ENCODE results near the gene DISC1. TPM values are rescaled to one million over a fixed set of nuclear protein-coding genes. Genes with fewer than 3 reads are reported as not detected.

DISC1 gene
- total RNA-seq, 1 donor from 2014 or later: 12.5 TPM

DNA sequence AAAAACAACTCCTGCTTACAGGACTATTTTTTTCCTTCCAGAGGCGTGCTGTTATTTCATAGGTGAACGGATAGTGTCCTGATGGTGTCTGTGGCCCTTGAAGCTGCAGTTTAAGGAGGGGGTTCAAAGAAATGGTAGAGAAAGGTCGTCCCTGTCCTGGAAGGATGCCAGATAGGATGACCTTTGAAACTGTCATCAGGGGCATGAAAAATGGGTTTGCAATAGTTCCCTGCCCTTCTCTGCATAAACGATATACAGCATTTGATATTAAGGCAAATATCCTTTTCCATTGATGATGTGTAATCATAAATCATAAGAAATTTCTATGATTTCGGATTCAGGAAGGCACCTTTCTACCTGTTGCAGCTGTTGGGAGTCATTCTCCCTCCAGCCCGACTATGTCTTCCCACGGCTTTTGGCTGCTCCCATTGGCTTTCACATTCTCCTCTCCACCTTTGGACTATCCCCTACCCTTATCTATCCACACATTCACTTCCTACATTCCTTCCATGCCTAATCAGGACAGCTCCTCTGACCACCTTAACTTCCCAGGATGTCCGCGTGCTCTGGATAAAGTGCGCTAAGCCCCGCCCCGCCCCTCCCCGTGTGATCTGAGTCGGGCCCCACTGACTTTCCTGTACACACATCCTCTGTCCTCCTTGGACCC is 209.8 kb downstream of the DISC1 start:
- Histone ChIP-seq H3K9ac (ENCODE audit: low read depth in 1 of 3, low read length in 3 of 3) (no peak overlapping the region), H3K27me3 (ENCODE audit: control insufficient read depth in 3 of 3, insufficient read depth in 3 of 3, low read length in 3 of 3) (no peaks in the 10 kb centered on the region), H3K4me1 (ENCODE audit: control insufficient read depth in 3 of 3, insufficient read depth in 3 of 3, low read length in 3 of 3) (no peaks in the 10 kb centered on the region), H3K27ac (ENCODE audit: low read depth, low read length) (no peak overlapping the region), H3K9me3 (ENCODE audit: control insufficient read depth in 3 of 3, low read length in 3 of 3) (no peaks in the 10 kb centered on the region), H3K36me3 (ENCODE audit: control insufficient read depth in 3 of 3, insufficient read depth in 3 of 3, low read length in 3 of 3) (no peaks in the 10 kb centered on the region), H3K4me3 (ENCODE audit: low read length in 3 of 3) (no peak overlapping the region)

DNA sequence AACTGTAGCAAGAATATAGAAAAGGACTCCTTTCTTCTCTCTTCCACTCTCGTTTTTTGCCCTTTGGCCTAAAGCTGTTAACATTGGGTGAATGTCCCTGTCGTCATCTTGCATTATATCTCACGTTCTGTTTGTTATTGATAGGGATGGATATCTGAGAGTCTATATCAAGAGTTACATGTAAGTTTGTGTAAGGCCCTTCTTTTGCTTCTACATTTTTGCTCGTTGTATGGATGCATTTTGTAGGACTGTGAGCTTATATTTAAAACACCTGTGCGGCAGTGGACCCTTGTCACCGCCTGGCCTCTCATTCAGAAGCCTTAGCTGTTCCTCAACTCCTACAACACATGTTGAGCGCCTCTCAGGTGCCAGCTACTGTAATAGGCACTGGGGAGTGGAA is 211.9 kb downstream of the DISC1 start:
- H3K4me1 ChIP-seq (ENCODE audit: control insufficient read depth in 3 of 3, insufficient read depth in 3 of 3, low read length in 3 of 3): no peaks in the 10 kb centered on the region
- H3K36me3 ChIP-seq (ENCODE audit: control insufficient read depth in 3 of 3, insufficient read depth in 3 of 3, low read length in 3 of 3): no peaks in the 10 kb centered on the region
- no peak overlapping the region for H3K9ac ChIP-seq (ENCODE audit: low read depth in 1 of 3, low read length in 3 of 3)
- H3K27me3 ChIP-seq (ENCODE audit: control insufficient read depth in 3 of 3, insufficient read depth in 3 of 3, low read length in 3 of 3): no peaks in the 10 kb centered on the region
- H3K9me3 ChIP-seq (ENCODE audit: control insufficient read depth in 3 of 3, low read length in 3 of 3): no peaks in the 10 kb centered on the region
- no peak overlapping the region for H3K27ac ChIP-seq (ENCODE audit: low read depth, low read length)
- H3K4me3 ChIP-seq (ENCODE audit: low read length in 3 of 3): no peak overlapping the region

DNA sequence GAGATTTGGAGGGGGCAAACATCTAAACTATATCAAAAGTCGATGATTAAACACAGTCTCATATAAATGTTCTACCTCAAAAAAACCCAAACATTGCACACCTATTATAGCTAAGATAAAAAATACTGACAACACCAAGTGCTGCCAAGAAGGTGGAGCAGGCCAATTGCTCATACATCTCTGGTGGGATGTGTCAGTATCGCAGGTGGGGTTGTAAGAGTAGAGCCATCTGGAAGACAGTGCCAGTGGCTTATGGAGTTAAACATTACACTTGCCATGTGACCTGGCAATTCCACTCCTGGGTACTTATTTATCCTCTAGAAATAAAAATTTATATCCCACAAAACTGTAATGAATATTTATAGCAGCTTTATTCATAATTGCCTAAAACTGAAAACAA is 213.4 kb downstream of the DISC1 start:
- no peaks in the 10 kb centered on the region for H3K9me3 ChIP-seq (ENCODE audit: control insufficient read depth in 3 of 3, low read length in 3 of 3)
- no peak overlapping the region for H3K9ac ChIP-seq (ENCODE audit: low read depth in 1 of 3, low read length in 3 of 3)
- no peaks in the 10 kb centered on the region for H3K27me3 ChIP-seq (ENCODE audit: control insufficient read depth in 3 of 3, insufficient read depth in 3 of 3, low read length in 3 of 3)
- no peaks in the 10 kb centered on the region for H3K4me1 ChIP-seq (ENCODE audit: control insufficient read depth in 3 of 3, insufficient read depth in 3 of 3, low read length in 3 of 3)
- no peak overlapping the region for H3K27ac ChIP-seq (ENCODE audit: low read depth, low read length)
- H3K4me3 ChIP-seq (ENCODE audit: low read length in 3 of 3): no peak overlapping the region
- no peaks in the 10 kb centered on the region for H3K36me3 ChIP-seq (ENCODE audit: control insufficient read depth in 3 of 3, insufficient read depth in 3 of 3, low read length in 3 of 3)

DNA sequence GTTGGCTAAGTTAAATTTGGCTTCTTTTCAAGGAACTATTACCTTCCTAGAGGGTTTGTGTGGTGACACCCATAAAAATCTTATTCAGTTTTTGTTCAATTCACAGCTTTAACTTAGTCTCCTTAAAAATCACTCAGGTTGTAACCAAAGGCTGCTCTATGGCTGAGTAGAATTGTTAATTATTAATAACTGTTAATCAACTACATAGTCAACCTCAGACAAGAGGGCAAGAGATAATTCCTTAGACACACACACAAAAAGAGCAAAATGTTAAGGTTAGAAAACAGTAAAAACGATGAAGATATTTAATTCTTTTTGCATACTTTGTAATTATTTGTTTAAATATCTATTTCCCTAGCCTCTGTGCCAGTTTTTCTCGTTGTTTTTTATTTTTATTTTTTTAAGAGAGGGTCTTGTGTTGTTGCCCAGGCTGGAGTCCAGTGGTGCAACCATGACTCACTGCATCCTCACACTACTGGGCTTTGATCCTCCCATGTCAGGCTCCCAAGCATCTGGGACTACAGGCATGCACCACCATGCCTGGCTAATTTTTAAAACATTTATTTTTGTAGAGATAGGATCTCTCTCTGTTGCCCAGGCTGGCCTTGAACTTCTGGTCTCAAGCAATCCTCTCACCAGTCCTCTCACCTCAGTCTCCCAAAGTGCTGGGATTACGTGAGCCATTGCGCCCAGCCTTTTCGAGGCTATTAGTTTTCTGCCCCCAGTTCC is 215.2 kb downstream of the DISC1 start:
- no peaks in the 10 kb centered on the region for H3K9me3 ChIP-seq (ENCODE audit: control insufficient read depth in 3 of 3, low read length in 3 of 3)
- H3K27me3 ChIP-seq (ENCODE audit: control insufficient read depth in 3 of 3, insufficient read depth in 3 of 3, low read length in 3 of 3): peaks cover 0 to 5% (median 0%) of the 10 kb centered on the region in 3 donors
- H3K27ac ChIP-seq (ENCODE audit: low read depth, low read length): no peak overlapping the region
- H3K9ac ChIP-seq (ENCODE audit: low read depth in 1 of 3, low read length in 3 of 3): no peak overlapping the region
- no peak overlapping the region for H3K4me3 ChIP-seq (ENCODE audit: low read length in 3 of 3)
- peaks cover 0 to 5% (median 0%) of the 10 kb centered on the region in 3 donors for H3K4me1 ChIP-seq (ENCODE audit: control insufficient read depth in 3 of 3, insufficient read depth in 3 of 3, low read length in 3 of 3)
- no peaks in the 10 kb centered on the region for H3K36me3 ChIP-seq (ENCODE audit: control insufficient read depth in 3 of 3, insufficient read depth in 3 of 3, low read length in 3 of 3)

DNA sequence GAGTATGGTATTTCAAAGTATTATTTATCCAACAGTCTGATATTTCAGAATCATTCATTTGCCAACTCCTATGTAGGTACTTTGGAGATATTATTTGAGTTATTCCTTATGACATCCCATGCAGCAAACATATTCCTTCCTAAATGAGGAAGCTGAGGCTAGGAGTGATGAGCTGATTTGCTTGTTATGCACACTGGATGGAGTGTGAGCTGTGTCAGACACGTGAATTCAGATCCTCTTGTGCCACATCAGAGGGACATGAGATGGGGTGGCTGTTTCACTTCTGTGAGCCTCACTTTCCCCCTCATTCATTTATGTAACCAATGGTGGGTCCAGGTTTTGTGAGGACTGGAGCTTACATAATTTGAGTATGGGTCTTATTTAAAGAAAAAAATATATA is 215.9 kb downstream of the DISC1 start:
- Histone ChIP-seq H3K9me3 (ENCODE audit: control insufficient read depth in 3 of 3, low read length in 3 of 3) (no peaks in the 10 kb centered on the region), H3K4me1 (ENCODE audit: control insufficient read depth in 3 of 3, insufficient read depth in 3 of 3, low read length in 3 of 3) (peaks cover 0 to 5% (median 0%) of the 10 kb centered on the region in 3 donors), H3K9ac (ENCODE audit: low read depth in 1 of 3, low read length in 3 of 3) (no peak overlapping the region), H3K4me3 (ENCODE audit: low read length in 3 of 3) (no peak overlapping the region), H3K27ac (ENCODE audit: low read depth, low read length) (no peak overlapping the region), H3K36me3 (ENCODE audit: control insufficient read depth in 3 of 3, insufficient read depth in 3 of 3, low read length in 3 of 3) (no peaks in the 10 kb centered on the region), H3K27me3 (ENCODE audit: control insufficient read depth in 3 of 3, insufficient read depth in 3 of 3, low read length in 3 of 3) (peaks cover 0 to 5% (median 0%) of the 10 kb centered on the region in 3 donors)

DNA sequence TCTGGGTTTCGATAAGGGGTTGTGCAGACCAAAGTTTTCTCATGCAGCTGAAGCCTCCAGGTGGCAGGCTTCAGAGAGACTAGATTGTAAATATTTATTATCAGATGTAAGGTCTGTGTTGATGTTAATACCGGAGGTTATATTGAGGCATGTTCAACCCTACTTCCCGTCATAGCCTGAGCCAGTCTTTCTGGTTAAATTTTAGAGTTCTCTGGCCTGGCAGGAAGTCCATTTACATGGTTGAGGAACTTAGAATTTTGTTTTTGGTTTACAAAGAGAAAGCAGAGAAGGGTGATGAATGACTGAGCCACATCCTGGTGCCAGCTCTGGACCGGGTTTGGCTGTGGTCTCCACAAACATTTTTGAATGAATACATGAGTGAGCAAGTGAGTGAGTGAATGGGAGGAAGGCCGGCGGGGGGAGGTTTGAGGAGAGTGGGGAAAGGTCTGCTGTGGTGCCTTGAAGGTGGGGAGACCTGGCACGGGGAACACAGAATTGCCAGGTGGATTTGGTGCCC is 218.5 kb downstream of the DISC1 start:
- Histone ChIP-seq H3K27ac (ENCODE audit: low read depth, low read length) (no peak overlapping the region), H3K4me3 (ENCODE audit: low read length in 3 of 3) (no peak overlapping the region), H3K9me3 (ENCODE audit: control insufficient read depth in 3 of 3, low read length in 3 of 3) (no peaks in the 10 kb centered on the region), H3K9ac (ENCODE audit: low read depth in 1 of 3, low read length in 3 of 3) (no peak overlapping the region), H3K27me3 (ENCODE audit: control insufficient read depth in 3 of 3, insufficient read depth in 3 of 3, low read length in 3 of 3) (peaks cover 0 to 5% (median 0%) of the 10 kb centered on the region in 3 donors), H3K36me3 (ENCODE audit: control insufficient read depth in 3 of 3, insufficient read depth in 3 of 3, low read length in 3 of 3) (no peaks in the 10 kb centered on the region), H3K4me1 (ENCODE audit: control insufficient read depth in 3 of 3, insufficient read depth in 3 of 3, low read length in 3 of 3) (peaks cover 0 to 5% (median 0%) of the 10 kb centered on the region in 3 donors)

DNA sequence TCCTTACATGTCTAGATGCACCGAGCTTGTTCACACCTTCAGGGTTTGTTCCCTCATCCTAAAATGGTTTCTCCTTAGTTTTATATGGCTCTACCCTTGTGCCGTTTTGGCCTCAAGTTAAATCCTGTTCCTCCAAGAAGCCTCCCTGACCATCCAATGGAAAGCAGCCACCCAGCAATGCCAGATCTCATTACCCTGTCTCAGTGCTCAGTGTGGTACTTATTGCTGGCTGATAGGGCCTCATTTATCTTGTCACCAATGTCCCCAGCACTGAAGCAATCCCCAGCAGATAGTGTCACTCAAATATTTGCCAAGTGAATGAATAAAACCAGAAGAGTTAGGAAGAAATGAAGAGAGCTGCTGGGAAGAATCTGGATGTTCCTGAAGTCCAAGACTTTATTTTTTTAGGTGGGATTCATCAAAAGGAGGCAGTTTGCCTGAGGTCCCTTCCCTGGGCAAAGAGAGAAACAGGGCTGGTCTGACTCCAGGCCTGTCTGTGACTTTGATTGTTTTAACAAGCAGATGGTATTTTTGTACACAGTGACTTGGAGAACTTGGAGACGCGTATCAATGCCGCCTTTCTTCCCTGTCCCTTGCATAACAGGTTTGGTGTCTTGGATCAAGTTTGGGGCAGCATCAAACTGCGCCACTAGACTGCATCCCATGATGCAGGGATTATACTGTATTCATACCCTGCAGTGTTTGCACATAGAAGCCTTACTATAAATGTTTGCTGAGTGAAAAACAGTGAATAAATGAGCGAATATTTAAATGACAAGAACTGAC is 221.2 kb downstream of the DISC1 start:
- Histone ChIP-seq H3K27ac (ENCODE audit: low read depth, low read length) (no peak overlapping the region), H3K4me3 (ENCODE audit: low read length in 3 of 3) (no peak overlapping the region), H3K27me3 (ENCODE audit: control insufficient read depth in 3 of 3, insufficient read depth in 3 of 3, low read length in 3 of 3) (peaks cover 0 to 5% (median 0%) of the 10 kb centered on the region in 3 donors), H3K4me1 (ENCODE audit: control insufficient read depth in 3 of 3, insufficient read depth in 3 of 3, low read length in 3 of 3) (peaks cover 0 to 5% (median 0%) of the 10 kb centered on the region in 3 donors), H3K36me3 (ENCODE audit: control insufficient read depth in 3 of 3, insufficient read depth in 3 of 3, low read length in 3 of 3) (no peaks in the 10 kb centered on the region), H3K9ac (ENCODE audit: low read depth in 1 of 3, low read length in 3 of 3) (no peak overlapping the region), H3K9me3 (ENCODE audit: control insufficient read depth in 3 of 3, low read length in 3 of 3) (no peaks in the 10 kb centered on the region)

DNA sequence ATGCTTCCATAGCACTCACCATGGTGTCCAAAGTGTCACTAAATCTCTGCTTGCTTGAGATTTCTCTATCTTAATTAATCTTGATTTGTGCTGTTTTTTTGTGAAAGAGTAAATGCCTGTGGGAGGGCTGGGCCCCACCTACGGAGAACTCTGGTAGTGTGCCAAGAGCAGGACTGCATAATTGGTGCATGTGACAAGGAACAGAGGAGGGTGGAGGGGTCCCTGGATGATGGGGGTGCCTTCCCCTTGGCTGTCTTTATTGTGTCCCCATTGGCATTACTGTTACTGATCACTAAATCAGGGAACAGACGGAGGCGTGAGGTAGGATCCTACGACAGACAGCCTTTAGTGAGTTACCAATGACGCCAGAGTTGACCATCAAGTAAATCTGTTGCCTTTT is 223.4 kb downstream of the DISC1 start:
- Histone ChIP-seq H3K27ac (ENCODE audit: low read depth, low read length) (no peak overlapping the region), H3K4me1 (ENCODE audit: control insufficient read depth in 3 of 3, insufficient read depth in 3 of 3, low read length in 3 of 3) (peaks cover 0 to 11% (median 0%) of the 10 kb centered on the region in 3 donors), H3K4me3 (ENCODE audit: low read length in 3 of 3) (no peak overlapping the region)

DNA sequence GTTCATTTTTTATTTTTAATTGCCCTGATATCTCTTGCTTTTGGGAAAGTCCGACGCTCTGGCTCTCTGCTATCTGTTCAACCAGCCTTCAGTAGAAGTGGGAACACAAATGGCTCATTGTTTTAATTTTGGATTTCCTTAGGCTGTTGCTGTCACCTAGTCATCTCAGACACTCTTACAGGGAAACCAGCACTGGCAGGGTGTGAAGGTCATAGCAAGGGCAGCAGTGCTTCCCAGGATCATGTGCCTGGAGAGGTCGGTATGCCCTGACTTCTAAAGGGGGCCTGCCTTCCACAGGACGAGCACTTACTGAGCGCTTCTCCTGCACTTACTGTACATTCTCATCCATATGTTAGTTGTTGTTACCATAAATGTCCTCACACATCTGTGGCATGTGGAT is 224.2 kb downstream of the DISC1 start:
- Histone ChIP-seq H3K9ac (ENCODE audit: low read depth in 1 of 3, low read length in 3 of 3) (no peak overlapping the region), H3K9me3 (ENCODE audit: control insufficient read depth in 3 of 3, low read length in 3 of 3) (no peaks in the 10 kb centered on the region), H3K27me3 (ENCODE audit: control insufficient read depth in 3 of 3, insufficient read depth in 3 of 3, low read length in 3 of 3) (no peaks in the 10 kb centered on the region), H3K4me3 (ENCODE audit: low read length in 3 of 3) (no peak overlapping the region), H3K36me3 (ENCODE audit: control insufficient read depth in 3 of 3, insufficient read depth in 3 of 3, low read length in 3 of 3) (no peaks in the 10 kb centered on the region), H3K27ac (ENCODE audit: low read depth, low read length) (no peak overlapping the region), H3K4me1 (ENCODE audit: control insufficient read depth in 3 of 3, insufficient read depth in 3 of 3, low read length in 3 of 3) (peaks cover 0 to 6% (median 0%) of the 10 kb centered on the region in 3 donors)

More for the DNA sequence above, 223.4 kb downstream of the DISC1 start:
- Histone ChIP-seq H3K36me3 (ENCODE audit: control insufficient read depth in 3 of 3, insufficient read depth in 3 of 3, low read length in 3 of 3) (no peaks in the 10 kb centered on the region), H3K9ac (ENCODE audit: low read depth in 1 of 3, low read length in 3 of 3) (no peak overlapping the region), H3K27me3 (ENCODE audit: control insufficient read depth in 3 of 3, insufficient read depth in 3 of 3, low read length in 3 of 3) (peaks cover 0 to 5% (median 0%) of the 10 kb centered on the region in 3 donors), H3K9me3 (ENCODE audit: control insufficient read depth in 3 of 3, low read length in 3 of 3) (no peaks in the 10 kb centered on the region)
